MCF 10A (cell line): ENCODE data around the gene MEIS2. TPM values are rescaled to one million over a fixed set of nuclear protein-coding genes. Genes with fewer than 3 reads are reported as not detected.

Experiments used
- BruUV-seq: library from RNA; stranded (reverse); fragments of 400-500 nt; replicated peaks from 2 replicates; lab custom pipeline; 2021; lab: Mats Ljungman, UMichigan
- CTCF ChIA-PET: fragments of 300-600 bp; sonication (Branson Sonifier 250); formaldehyde crosslinking; extraction: SDS; loops from one replicate; lab custom pipeline; 2021; ENCODE audit warnings: antibody characterized with exemption, inconsistent platforms; lab: Yijun Ruan, JAX
- POLR2A ChIA-PET: fragments of 300-600, 350-650 bp; sonication (Branson Sonifier 250); formaldehyde crosslinking; extraction: SDS; loops from one replicate; lab custom pipeline; 2020; ENCODE audit warnings: antibody characterized with exemption, inconsistent platforms; lab: Yijun Ruan, JAX
- DNase-seq: peaks from one replicate; pipeline ENCODE4 v3.0.0-alpha.2; 2018; ENCODE audit not compliant: unreplicated experiment
- H3K27ac Mint-ChIP-seq: one replicate; pipeline ENCODE4 v1.8.0; 2022; ENCODE audit warnings: mild to moderate bottlenecking, low read depth, mixed read lengths; ENCODE audit not compliant: unreplicated experiment
- H3K27me3 Mint-ChIP-seq: one replicate; pipeline ENCODE4 v1.8.0; 2022; ENCODE audit warnings: mixed read lengths; ENCODE audit not compliant: insufficient read depth, unreplicated experiment
- H3K36me3 Mint-ChIP-seq: one replicate; pipeline ENCODE4 v1.8.0; 2022; ENCODE audit warnings: mild to moderate bottlenecking, moderate library complexity, mixed read lengths; ENCODE audit not compliant: insufficient read depth, unreplicated experiment
- H3K4me1 Mint-ChIP-seq: one replicate; pipeline ENCODE4 v1.8.0; 2022; ENCODE audit warnings: mixed read lengths; ENCODE audit not compliant: insufficient read depth, unreplicated experiment
- H3K4me3 Mint-ChIP-seq: one replicate; pipeline ENCODE4 v1.8.0; 2022; ENCODE audit warnings: mild to moderate bottlenecking, moderate library complexity, mixed read lengths; ENCODE audit not compliant: unreplicated experiment
- H3K9me3 Mint-ChIP-seq: one replicate; pipeline ENCODE4 v1.8.0; 2022; ENCODE audit warnings: mixed read lengths; ENCODE audit not compliant: unreplicated experiment
- CTCF ChIP-seq: fragments of 200-600 bp; IDR thresholded peaks from one replicate; pipeline ENCODE4 v1.8.0; 2022; ENCODE audit warnings: antibody characterized with exemption, mild to moderate bottlenecking; ENCODE audit not compliant: unreplicated experiment
- intact Hi-C: fragments of 100-400 bp; cut with micrococcal nuclease; formaldehyde crosslinking; loops from 2 replicates; pipeline ENCODE4 v1.14.1; 2022
- total RNA-seq: library from RNA; stranded (reverse); gene quantifications from 2 replicates; pipeline ENCODE4 v1.2.3, GENCODE V29; 2022

MEIS2 gene
- total RNA-seq, 1 experiment from 2014 or later: 6.9 TPM

DNA sequence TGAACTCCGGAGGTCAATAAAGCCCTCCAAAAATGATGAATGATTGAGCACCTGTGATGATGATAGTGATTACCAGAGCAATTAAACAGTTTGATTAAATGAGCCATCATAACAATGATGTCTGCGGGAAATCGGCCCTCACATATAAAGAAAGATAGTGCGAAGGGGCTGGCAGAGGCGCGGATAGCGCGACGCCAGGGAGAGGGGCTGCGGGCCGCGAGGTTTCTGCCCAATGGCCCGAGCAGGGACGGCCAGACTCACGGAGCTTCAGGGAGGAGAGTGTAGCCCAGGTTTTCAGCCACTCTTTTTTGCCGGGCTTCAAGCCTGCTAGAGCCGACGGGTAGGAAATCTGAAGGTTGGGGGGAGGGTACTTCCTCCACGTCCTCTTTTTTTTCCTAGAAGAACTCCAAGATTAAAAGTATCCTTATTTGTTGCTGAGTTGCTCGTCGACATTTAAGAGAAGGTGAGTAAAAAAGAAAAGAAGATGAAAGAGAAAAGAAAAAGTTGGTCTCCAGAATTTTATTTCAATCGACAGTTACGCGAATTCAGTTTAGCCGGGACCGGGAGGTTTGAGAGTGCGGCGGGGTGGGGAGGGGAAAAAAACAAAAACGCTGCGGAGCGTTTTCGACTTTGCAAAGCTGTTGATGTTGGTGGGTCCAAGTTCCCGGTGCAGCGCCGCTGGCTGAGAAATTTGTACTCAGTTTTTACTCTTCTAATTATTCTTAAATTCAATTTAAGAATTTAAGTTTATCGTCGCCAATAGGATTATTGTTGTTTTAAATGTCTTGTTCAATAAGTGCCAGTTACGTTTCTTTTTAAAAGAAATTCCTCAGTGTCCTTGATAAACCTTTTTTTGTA is 2.2 kb upstream of the MEIS2 start:
- intact Hi-C loops: no loop called here
- no peaks in the 10 kb centered on the region for H3K9me3 Mint-ChIP-seq
- ChIA-PET CTCF (interaction anchor here (0.6 to 1.1 kb wide), 4 partner anchors 32 to 1351 kb away, joined by 3 to 4 read pairs (median 3); no protein-coding TSS in a partner anchor), POLR2A (interaction anchor here (0.7 kb wide), 1 partner anchor 75 kb away, joined by 4 read pairs; no protein-coding TSS in a partner anchor)
- H3K4me3 Mint-ChIP-seq: peak overlapping the region; percentile 100
- no peak for DNase-seq
- peaks cover 15% of the 10 kb centered on the region for H3K4me1 Mint-ChIP-seq
- H3K36me3 Mint-ChIP-seq: no peaks in the 10 kb centered on the region
- no TSS peak for BruUV-seq
- H3K27ac Mint-ChIP-seq: no peak overlapping the region
- TF ChIP-seq CTCF: no peak
- H3K27me3 Mint-ChIP-seq: no peaks in the 10 kb centered on the region

DNA sequence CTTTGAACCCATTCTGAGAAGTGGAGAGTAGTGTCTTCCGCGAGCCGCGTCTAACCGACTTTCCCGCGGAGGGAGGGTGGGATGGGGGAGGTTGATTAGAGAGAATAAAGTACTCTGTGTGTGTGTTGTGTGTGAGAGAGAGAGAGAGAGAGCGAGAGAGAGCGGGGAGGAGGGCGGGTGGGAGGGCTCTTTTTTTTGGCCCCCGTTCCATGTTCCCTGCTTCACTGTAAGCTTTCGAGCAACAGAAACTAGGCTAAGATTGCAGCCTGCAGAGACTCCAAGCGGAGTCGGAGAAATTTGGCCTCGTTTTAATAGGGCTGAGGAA is 1.6 kb upstream of the MEIS2 start:
- TF ChIP-seq CTCF: no peak
- no TSS peak for BruUV-seq
- DNase-seq: no peak
- Mint-ChIP-seq H3K9me3 (no peaks in the 10 kb centered on the region), H3K27me3 (no peaks in the 10 kb centered on the region), H3K4me3 (peak overlapping the region; percentile 100), H3K27ac (peak overlapping the region; percentile 93), H3K4me1 (peaks cover 20% of the 10 kb centered on the region), H3K36me3 (no peaks in the 10 kb centered on the region)
- POLR2A ChIA-PET: interaction anchor here (0.7 to 1.8 kb wide), 8 partner anchors 16 to 1593 kb away, joined by 3 to 19 read pairs (median 4); no protein-coding TSS in a partner anchor
- CTCF ChIA-PET: interaction anchor here (1.1 to 1.6 kb wide), 3 partner anchors 24 to 218 kb away, joined by 3 to 6 read pairs (median 3); no protein-coding TSS in a partner anchor
- intact Hi-C loops: no loop called here

GRCh38 chr15:37100966-37101215 is 542 bp upstream of the MEIS2 start:
- no peak for TF ChIP-seq CTCF
- Mint-ChIP-seq H3K4me3 (peak overlapping the region; percentile 100), H3K9me3 (no peaks in the 10 kb centered on the region), H3K27me3 (no peaks in the 10 kb centered on the region), H3K27ac (peak overlapping the region; percentile 93), H3K4me1 (peaks cover 20% of the 10 kb centered on the region), H3K36me3 (no peaks in the 10 kb centered on the region)
- ChIA-PET POLR2A (interaction anchor here (0.6 to 1.8 kb wide), 30 partner anchors 8 to 1844 kb away, joined by 3 to 19 read pairs (median 3); partner anchors contain the start of genes DPH6 and SPRED1), CTCF (interaction anchor here (0.6 to 1.6 kb wide), 8 partner anchors 23 to 1637 kb away, joined by 3 to 6 read pairs (median 3); no protein-coding TSS in a partner anchor)
- no TSS peak for BruUV-seq
- DNase-seq: peak; percentile 59
- intact Hi-C loops: no loop called here

DNA sequence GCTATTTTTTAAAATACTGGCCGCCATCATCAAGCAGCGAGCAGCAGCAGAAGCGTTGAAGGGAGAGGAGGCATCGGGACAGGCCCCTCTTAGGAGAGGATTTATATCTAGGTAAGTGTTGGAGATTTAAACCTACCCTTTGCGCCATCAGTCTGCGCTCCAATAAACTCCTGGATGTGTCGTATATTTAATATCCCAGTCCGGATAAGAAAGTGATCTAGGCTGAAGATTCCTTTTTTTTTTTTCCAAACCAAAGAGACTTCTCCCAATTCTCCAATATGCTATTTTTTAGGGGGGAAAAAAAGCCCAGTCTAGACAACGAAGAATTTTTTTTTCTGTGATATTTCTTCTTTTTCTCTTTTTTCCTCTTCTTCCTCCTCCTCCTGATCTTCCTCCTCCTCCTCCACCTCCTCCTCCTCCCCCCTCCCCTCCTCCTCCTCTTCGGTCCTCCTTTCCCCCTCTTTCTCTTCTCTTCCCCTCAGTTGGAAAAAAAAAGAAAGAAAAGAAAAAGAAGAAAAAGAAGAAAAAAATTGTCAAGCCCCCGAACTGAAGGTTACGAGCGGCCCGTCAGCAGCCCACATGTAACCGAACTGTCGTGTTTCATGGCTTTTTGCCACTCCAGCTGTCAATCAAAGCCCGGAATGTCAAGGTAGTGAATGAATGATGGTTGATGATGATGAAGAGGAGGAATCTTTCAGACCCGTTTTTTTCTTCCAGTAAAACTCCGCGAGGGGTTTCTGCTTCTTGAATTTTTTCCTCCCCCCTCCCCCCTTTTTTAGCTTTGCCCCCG is 835 bp downstream of the MEIS2 start:
- DNase-seq: peak; percentile 57
- Mint-ChIP-seq H3K4me1 (peaks cover 23% of the 10 kb centered on the region), H3K27me3 (no peaks in the 10 kb centered on the region), H3K9me3 (no peaks in the 10 kb centered on the region), H3K36me3 (no peaks in the 10 kb centered on the region), H3K4me3 (peak overlapping the region; percentile 100), H3K27ac (peak overlapping the region; percentile 93)
- intact Hi-C loops: no loop called here
- ChIA-PET CTCF (interaction anchor here (0.5 kb wide), 1 partner anchor 777 kb away, joined by 3 read pairs; no protein-coding TSS in a partner anchor), POLR2A (interaction anchor here (0.5 to 0.8 kb wide), 4 partner anchors 26 to 1158 kb away, joined by 3 to 4 read pairs (median 3); no protein-coding TSS in a partner anchor)
- no TSS peak for BruUV-seq
- TF ChIP-seq CTCF: no peak
